ENCODE measurements around the gene IFI35.
"Not testable (repeated sequence)": the region's sequence is repeated elsewhere in the genome, so short reads cannot be mapped to it uniquely, and the experiment has no call there.

The IFI35 gene

GRCh38 chr17:43006639-43007551 is at the start of gene IFI35:
Gene IFI35 (plus strand): TSS chr17:43006784. CDS start chr17:43006948, 164 bp downstream.
- peak; percentile 79 for DNase-seq (ENCODE audit: low read depth)

GRCh38 chr17:42964161-42964932 is 42.2 kb upstream of the IFI35 start, which contains the start of gene AARSD1:
Gene AARSD1 (minus strand): TSS chr17:42964454. CDS start chr17:42964440, 14 bp downstream.
- DNase-seq (ENCODE audit: low read depth) = peak; percentile 81

DNA sequence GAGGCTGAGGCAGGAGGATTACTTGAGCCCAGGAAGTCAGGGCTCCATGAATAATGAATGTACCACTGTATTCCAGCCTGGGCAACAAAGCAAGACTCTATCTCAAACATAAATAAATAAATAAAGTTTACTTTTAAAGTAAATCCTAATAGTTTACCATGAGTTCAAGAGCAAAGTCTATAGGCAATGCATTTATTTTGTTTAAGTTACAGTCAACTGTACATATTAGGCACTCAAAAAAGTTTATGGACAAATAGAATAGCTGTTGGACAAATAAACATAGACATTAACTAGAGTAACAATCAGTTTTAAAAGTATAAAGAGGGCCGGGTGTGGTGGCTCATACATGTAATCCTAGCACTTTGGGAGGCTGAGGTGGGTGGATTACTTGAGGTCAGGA is 38.7 kb upstream of the IFI35 start:
- no peak for DNase-seq (ENCODE audit: low read depth)

DNA sequence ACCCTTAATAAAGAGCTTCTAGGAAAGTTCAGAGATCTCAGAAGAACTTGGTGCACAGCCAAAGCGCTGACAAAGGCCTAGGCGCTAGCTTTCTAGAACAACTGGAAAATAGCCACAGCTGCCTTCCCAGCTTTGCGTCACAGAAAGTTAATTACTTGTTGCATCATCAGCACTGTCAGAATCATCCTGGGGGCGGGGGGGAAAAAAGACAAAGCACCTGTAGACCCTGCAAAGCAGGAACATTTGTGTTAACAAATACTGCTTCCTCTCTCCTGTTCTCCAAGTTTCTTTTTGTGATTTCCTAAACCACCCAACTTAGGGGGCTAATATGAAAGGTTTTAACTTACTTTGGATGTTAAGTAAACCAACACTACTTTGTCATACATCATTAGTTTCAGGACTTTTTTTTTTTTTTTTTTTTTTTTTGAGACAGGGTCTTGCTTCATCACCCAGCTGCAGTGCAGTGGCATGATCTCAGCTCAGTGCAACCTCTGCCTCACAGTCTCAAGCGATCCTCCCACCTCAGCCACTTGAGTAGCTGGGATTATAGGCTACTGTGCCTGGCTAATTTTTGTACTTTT is 37.5 kb upstream of the IFI35 start:
- DNase-seq (ENCODE audit: low read depth) = no peak

GRCh38 chr17:42971589-42971988 is 35.0 kb upstream of the IFI35 start:
- DNase-seq (ENCODE audit: low read depth) = no peak

DNA sequence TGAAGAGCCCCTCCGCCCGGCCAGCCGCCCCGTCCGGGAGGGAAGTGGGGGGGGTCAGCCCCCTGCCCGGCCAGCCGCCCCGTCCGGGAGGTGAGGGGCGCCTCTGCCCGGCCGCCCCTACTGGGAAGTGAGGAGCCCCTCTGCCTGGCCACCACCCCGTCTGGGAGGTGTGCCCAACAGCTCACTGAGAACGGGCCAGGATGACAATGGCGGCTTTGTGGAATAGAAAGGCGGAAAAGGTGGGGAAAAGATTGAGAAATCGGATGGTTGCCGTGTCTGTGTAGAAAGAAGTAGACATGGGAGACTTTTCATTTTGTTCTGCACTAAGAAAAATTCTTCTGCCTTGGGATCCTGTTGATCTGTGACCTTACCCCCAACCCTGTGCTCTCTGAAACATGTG is 33.3 kb upstream of the IFI35 start:
- DNase-seq (ENCODE audit: low read depth) = not testable (repeated sequence)

GRCh38 chr17:42975265-42975664 is 31.3 kb upstream of the IFI35 start:
- DNase-seq (ENCODE audit: low read depth) = no peak

DNA sequence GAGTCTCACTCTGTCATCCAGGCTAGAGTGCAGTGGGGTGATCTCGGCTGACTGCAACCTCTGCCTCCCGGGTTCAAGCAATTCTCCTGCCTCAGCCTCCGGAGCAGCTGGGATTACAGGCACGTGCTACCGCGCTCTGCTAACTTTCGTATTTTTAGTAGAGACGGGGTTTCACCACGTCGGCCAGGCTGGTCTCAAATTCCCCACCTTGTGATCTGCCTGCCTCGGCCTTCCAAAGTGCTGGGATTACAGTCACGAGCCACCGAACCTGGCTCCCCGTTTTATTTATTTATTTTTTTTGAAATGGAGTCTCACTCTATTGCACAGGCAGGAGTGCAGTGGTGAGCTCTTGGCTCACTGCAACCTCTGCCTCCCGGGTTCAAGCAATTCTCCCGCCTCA is 30.9 kb upstream of the IFI35 start:
- DNase-seq (ENCODE audit: low read depth) = not testable (repeated sequence)

DNA sequence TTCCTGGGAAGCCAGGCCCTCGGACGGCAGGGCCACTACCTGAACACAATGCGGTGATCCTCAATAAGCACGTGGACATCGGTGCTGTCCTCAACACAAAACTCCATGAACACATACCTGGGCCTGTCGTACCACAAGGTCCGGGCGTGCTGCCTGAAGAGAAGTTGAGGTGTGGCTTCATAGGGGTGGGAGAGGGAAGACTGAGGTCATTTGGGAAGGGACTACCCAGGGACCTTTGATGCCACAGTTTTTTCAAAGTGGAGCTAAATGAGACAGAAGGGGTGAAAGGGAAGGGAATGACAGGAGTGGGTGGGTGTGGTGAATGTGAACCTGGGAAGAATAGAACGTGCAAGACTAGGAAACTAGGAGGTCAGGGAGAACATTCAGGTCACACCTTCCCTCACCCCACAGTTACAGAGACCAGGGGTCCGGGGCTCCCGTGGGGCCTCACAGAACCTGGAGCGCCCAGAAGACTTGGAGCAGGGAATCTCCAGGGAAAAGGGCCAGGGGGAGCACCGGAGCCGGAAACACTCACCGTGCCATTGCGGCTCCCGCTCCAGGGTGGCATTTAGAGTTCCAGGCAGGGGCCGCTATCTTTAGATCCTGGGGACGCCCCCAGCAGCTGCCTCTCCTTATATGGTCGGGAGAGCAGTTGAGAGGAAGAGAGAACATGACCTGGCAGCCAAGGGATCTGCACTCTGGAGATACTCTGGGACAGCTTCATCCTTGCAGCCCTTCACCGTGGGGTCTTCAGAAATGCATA is 26.9 kb upstream of the IFI35 start, which contains the start of gene PTGES3L:
PTGES3L (minus strand) TSS at position 570 of the 763 bp plus-strand sequence; CDS start at position 543, 27 bp downstream.
- no peak for DNase-seq (ENCODE audit: low read depth)

GRCh38 chr17:42980274-42980765 is 26.3 kb upstream of the IFI35 start, which contains the start of gene RUNDC1:
Gene RUNDC1 (plus strand): TSS chr17:42980565. CDS start chr17:42980577, 12 bp downstream.
- peak; percentile 88 for DNase-seq (ENCODE audit: low read depth)

DNA sequence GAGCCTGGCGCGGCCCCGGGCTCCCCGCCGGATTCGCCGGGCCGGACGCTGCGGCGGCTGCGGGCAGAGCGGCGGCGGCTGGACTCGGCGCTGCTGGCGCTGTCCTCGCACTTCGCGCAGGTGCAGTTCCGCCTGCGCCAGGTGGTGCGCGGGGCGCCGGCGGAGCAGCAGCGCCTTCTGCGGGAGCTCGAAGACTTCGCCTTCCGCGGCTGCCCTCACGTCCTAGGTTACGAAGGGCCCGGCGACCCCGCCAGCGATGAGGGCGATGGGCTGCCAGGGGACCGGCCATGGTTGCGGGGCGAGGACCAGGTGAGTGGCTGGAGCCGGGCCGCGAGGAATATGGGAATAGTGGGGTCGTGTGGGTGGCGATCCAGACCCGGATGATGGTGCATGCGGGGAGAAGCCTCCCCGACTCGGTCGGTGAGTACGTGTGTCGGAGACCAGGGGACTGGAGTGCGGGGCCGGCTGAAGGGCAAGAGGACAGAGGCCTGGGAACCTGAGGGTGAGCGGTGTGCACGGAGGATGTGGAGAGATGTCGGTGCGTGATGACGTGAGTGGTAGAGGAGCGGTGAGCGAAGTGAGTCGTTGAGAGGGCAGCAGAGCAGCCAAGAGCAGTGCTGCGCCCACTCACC is 25.7 kb upstream of the IFI35 start:
- peak; percentile 23 for DNase-seq (ENCODE audit: low read depth)

DNA sequence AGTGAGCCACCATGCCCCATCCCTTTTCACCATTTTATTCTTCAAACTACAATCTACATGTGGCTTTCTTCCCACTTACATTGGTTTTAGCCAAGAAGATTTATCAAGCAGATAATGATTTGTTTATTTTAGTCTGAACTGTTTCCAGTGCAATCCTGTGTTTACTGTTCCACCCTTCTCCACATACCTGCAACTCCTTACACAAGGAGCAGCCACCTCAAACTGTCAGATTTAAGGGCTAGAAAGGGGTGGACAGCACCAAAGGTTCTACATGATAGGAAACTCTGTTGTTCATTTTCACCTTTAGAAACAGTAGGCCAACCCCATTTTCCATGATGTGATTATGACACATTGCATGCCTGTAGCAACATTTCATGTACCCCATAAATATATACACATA is 24.3 kb upstream of the IFI35 start:
- no peak for DNase-seq (ENCODE audit: low read depth)

DNA sequence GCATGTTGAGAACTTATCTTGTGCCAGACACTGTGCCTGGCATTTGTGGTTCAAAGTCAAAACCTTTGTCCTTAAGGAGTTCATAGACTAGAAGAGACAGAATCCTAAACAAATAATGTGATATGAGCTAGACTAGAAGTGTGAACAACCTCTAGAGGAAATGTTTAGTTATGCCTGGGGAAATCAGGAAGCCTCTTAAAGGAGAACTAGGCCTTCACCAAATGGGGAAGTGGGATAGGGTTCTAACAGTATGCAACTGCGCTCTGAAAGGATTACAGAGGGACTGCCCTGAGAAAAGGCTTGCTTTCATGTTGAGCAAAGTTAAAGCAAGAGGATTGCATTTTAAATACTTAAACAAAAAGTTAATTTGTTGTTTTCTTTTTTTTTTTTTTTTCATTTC is 21.4 kb upstream of the IFI35 start:
- no peak for DNase-seq (ENCODE audit: low read depth)

- no peak for DNase-seq (ENCODE audit: low read depth)
These were observed 17.4 kb upstream of the IFI35 start for GRCh38 chr17:42989141-42989540.

GRCh38 chr17:42989726-42990652 is 16.6 kb upstream of the IFI35 start:
- DNase-seq (ENCODE audit: low read depth) = no peak

DNA sequence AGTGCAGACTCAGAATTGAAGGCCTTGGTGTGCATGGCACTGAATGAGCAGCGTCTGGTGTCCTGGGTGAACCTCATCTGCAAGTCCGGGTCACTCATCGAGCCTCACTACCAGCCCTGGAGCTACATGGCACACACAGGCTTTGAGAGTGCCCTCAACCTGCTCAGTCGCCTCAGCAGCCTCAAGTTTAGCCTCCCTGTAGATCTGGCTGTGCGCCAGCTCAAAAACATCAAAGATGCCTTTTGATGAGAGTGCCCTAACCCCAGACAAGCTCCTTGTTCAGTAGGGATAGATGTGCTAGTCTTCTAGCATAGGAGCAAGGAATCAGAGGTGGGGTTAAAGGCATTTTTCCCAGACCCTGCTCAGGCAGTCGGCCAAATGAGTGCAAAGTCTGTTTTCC is 15.1 kb upstream of the IFI35 start:
- DNase-seq (ENCODE audit: low read depth) = no peak

DNA sequence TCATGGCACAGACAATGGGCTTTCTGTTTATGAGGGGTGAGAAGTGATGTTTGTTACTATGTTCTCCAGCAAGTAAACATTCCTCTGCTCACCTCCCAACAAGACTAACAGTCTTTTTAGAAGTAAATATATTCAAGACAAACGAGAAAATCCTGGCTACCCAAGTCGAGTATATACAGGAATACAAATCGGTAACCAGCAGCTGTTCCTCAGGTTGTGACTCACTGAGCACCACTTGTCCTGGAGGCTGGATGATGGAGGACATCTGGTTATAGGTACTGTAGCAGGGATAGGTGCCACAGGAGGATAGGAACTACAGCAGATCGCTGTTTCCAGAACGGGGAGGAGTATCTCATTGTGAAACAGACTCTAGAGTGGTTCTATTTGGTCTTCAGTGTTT is 13.7 kb upstream of the IFI35 start:
- DNase-seq (ENCODE audit: low read depth) = no peak

- DNase-seq (ENCODE audit: low read depth) = not testable (repeated sequence)
These were observed 12.7 kb upstream of the IFI35 start for GRCh38 chr17:42993913-42994312.

DNA sequence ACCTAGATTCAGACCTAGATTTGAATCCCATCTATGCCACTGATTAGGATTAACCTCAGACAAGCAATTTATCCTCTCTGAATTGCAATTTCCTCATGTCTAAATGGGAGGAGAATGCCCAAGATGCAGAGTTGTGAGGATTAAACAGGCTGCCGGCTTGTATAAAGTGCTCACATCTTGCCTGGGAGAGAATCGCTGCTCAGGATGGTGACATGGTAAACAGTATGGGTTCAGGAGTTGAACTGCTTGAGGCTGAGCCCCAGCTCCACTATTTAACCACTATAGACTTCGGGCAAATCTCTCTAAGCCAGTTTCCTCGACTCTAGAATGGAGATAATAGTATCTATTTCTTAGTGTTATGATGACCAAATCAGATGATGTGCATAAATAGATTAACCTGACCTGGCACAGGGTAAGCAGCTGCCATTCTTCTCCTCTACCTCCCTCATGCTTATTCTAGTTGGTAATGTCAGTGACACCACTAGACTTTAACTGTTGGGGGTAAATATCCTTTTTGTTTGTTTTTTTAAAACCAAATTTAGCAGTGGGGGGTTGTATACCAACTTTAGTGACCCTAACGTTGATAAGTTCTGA is 9.1 kb upstream of the IFI35 start:
- no peak for DNase-seq (ENCODE audit: low read depth)

All from activated T-cell treated with anti-CD3 and anti-CD28 coated beads for 1 hour (primary cell).